ENCODE data around the gene SLC17A1. TPM values are rescaled to one million over a fixed set of nuclear protein-coding genes. Genes with fewer than 3 reads are reported as not detected.

The SLC17A1 gene
- total RNA-seq, 2 donors from 2014 or later = not detected

GRCh38 chr6:25743868-25744267 is 88.0 kb downstream of the SLC17A1 start:
- no peaks in the 10 kb centered on the region for H3K4me1 Mint-ChIP-seq (ENCODE audit: low read depth in 2 of 2)
- no peak for DNase-seq (ENCODE audit: low spot score)
- no peak overlapping the region for H3K27ac Mint-ChIP-seq
- ATAC-seq = no peak
- peaks cover 13 to 17% of the 10 kb centered on the region in 2 donors for H3K27me3 Mint-ChIP-seq
- H3K4me3 Mint-ChIP-seq = no peak overlapping the region
- H3K9me3 Mint-ChIP-seq = no peaks in the 10 kb centered on the region
- no peaks in the 10 kb centered on the region for H3K36me3 Mint-ChIP-seq

GRCh38 chr6:25735261-25735660 is 96.6 kb downstream of the SLC17A1 start:
- ATAC-seq (no peak), DNase-seq (ENCODE audit: low spot score) (no peak)
- Mint-ChIP-seq H3K9me3 (no peaks in the 10 kb centered on the region), H3K4me3 (no peak overlapping the region), H3K27me3 (peaks cover 42 to 72% of the 10 kb centered on the region in 2 donors), H3K36me3 (peaks cover 4% of the 10 kb centered on the region), H3K27ac (no peak overlapping the region), H3K4me1 (ENCODE audit: low read depth in 2 of 2) (no peaks in the 10 kb centered on the region)

Other genes with a start within 250 kb of the SLC17A1 start
- not detected for gene SCGN, start 179.8 kb downstream of the SLC17A1 start, total RNA-seq
- gene SLC17A4, start 77.3 kb downstream of the SLC17A1 start, total RNA-seq = not detected
- not detected for gene SLC17A3, start 42.2 kb upstream of the SLC17A1 start, total RNA-seq
- not detected for gene SLC17A2, start 98.6 kb upstream of the SLC17A1 start, total RNA-seq
- 10 to 100 TPM; 17.8 to 19.1 TPM for gene TRIM38, start 130.8 kb upstream of the SLC17A1 start, total RNA-seq